Heart left ventricle (tissue), 13 donors: Measurements from ENCODE around the gene KIF11.

Source experiments
- POLR2A ChIP-seq, 2 donors: fragments of 450-650 bp; IDR thresholded peaks; one replicate each; pipeline ENCODE4 v1.6.1; 2017; ENCODE audit warnings: antibody characterized with exemption in 2 of 2, mild to moderate bottlenecking in 2 of 2, moderate library complexity in 2 of 2
- TF ChIP-seq, protein P1 (sequence below), 12 donors: fragments of 200-600 bp; sonication (generic) in 4 of 12; IDR thresholded peaks; one replicate each; pipeline versions ENCODE4 v1.5.0 to v1.8.0; 2018 to 2022; ENCODE audit warnings: antibody characterized with exemption in 12 of 12, mild to moderate bottlenecking in 5 of 12
- donor health status: ischemic (EF 13 %, LVEDD 7.1; RV severe dilation, severe dysfunction).
- donor health status: DM: no; HTN: yes; CAD: no.
- donor health status: DM: no; HTN: no; CAD: no.
- donor health status: ischemic (EF 25% LVEDD 6.9; RV normal size, moderate dysfunction).
- donor health status: ischemic (EF 25% LVEDD 5.7; RV mildly dilated, moderate dysfunction).
- donor health status: ischemic (EF 35%, LVEDD 5.7; RV mildly dilated, moderate dysfunction).
- donor health status: nonischemic (EF 11% LVEDD 7.7; RV severe dilation, severe dysfunction).
- donor health status: DM: yes; HTN: yes; CAD: no.
- donor health status: PGD.
- donor health status: ischemic (EF 29% LVEDD 5.4; RV normal size, mild dysfunction).
- donor health status: nonischemic (EF 23%, LVEDD 6.1; RV moderate dilation, normal function).

- TF ChIP-seq, protein P1, sequence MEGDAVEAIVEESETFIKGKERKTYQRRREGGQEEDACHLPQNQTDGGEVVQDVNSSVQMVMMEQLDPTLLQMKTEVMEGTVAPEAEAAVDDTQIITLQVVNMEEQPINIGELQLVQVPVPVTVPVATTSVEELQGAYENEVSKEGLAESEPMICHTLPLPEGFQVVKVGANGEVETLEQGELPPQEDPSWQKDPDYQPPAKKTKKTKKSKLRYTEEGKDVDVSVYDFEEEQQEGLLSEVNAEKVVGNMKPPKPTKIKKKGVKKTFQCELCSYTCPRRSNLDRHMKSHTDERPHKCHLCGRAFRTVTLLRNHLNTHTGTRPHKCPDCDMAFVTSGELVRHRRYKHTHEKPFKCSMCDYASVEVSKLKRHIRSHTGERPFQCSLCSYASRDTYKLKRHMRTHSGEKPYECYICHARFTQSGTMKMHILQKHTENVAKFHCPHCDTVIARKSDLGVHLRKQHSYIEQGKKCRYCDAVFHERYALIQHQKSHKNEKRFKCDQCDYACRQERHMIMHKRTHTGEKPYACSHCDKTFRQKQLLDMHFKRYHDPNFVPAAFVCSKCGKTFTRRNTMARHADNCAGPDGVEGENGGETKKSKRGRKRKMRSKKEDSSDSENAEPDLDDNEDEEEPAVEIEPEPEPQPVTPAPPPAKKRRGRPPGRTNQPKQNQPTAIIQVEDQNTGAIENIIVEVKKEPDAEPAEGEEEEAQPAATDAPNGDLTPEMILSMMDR (IDR thresholded peaks at IDR 0.05) = peak in 1 of 12 donors; percentile 5
- no peak for TF ChIP-seq POLR2A (IDR thresholded peaks at IDR 0.05)
These were observed 106.8 kb downstream of the KIF11 start for GRCh38 chr10:92699518-92700381.
